ENCODE measurements around the gene CAPN9.

The CAPN9 gene

DNA sequence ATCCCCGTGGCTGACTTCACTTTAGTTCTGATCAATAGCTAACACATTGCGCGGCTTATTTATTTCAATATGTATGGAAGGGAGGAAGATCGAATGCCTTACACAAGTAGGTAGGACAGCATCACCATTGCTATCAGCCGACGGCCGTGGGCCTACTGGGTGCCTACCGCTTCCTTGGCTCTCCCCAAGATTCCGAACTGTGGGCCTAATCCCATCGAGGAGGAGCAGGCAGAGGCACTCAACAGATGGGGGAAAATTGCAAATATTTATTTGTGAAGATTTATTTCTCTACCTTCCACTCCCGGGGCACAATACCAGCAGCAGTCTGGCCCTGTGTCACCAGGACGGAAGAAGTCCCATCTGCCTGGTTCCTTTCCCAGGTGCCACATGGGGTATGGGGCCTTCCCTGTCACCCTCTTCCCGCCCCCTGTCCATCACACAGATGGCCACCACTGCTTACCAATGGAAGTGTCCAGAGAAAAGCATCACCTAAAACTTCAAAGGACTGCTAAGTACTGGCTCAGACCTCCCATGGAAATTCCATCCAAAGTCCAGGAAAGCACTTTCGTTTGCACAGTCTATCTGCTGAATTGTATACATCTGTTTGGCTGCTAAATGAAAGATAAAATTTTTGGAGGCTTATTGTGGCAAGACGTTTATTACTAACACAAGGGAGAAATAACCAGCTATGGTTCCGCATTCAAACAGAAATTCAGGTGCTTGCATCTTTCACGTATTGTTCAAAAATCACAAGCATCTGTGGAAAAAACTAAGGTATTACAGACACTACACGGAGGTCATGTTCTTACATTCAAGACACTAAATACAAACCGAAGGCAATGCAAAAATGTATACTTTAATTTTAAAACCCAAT, 45.1 kb upstream of the CAPN9 start:
- H3K36me3 ChIP-seq, result no peaks in the 10 kb centered on the region
- H3K9me3 ChIP-seq, result no peaks in the 10 kb centered on the region
- H3K27ac ChIP-seq, result no peak overlapping the region
- intact Hi-C loops (cut with DNase I; ENCODE audit: low total_unique reads), result no loop called here
- TF ChIP-seq CTCF (IDR thresholded peaks at IDR 0.05), result no peak
- DNase-seq, result no peak
- no peak overlapping the region for H3K4me3 ChIP-seq
- H3K4me1 ChIP-seq, result no peaks in the 10 kb centered on the region
- H3K27me3 ChIP-seq, result no peaks in the 10 kb centered on the region

DNA sequence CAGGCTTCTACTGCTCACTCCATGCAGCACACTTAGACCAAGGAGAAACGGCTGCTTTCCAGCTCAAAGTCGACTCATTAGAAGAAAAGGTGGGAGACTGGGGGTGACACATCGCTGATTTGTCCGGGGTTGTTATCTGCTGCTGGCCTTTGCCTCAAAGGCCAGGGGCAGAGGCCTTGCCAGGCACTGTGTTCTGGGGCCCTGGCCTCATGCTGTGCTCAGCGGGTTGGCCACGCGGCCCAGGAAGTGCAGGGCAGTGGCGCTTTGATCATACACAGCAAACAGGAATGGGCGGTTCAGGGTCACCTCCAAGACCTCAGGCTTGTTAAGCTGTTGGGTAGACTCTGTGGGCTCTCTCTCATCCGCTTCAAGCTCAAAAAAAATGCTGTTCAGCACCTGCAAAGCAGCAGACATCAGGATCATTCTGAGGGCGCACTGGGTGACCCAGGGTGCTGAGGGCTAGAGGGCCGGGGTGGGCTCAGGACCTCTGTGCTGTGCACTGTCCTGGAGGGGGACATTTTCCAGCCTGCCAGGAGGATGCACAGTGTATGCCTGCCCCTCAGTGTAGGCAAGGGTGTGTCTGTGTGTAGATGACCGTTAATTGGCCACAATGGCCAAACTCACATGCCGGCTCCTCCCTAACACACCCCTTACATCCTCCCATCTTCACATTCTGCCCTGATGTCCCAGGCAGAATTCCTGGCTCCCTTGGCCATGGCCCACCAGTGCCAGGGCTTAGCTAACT, 44.1 kb upstream of the CAPN9 start:
- Histone ChIP-seq H3K36me3 (no peaks in the 10 kb centered on the region), H3K4me1 (no peaks in the 10 kb centered on the region), H3K9me3 (no peaks in the 10 kb centered on the region), H3K27ac (no peak overlapping the region), H3K27me3 (no peaks in the 10 kb centered on the region), H3K4me3 (no peak overlapping the region)
- intact Hi-C loops (cut with DNase I; ENCODE audit: low total_unique reads), result no loop called here
- TF ChIP-seq CTCF (IDR thresholded peaks at IDR 0.05), result no peak
- no peak for DNase-seq

GRCh38 chr1:230703679-230704385, 43.4 kb upstream of the CAPN9 start:
- Histone ChIP-seq H3K36me3 (no peaks in the 10 kb centered on the region), H3K27ac (no peak overlapping the region), H3K9me3 (no peaks in the 10 kb centered on the region), H3K27me3 (no peaks in the 10 kb centered on the region), H3K4me1 (no peaks in the 10 kb centered on the region), H3K4me3 (no peak overlapping the region)
- intact Hi-C loops (cut with DNase I; ENCODE audit: low total_unique reads), result no loop called here
- DNase-seq, result no peak
- no peak for TF ChIP-seq CTCF (IDR thresholded peaks at IDR 0.05)

GRCh38 chr1:230704830-230705229, 42.4 kb upstream of the CAPN9 start:
- H3K4me1 ChIP-seq, result no peaks in the 10 kb centered on the region
- no peak for DNase-seq
- H3K36me3 ChIP-seq, result peaks cover 0 to 3% (median 0%) of the 10 kb centered on the region in 3 donors
- no peak overlapping the region for H3K4me3 ChIP-seq
- H3K27me3 ChIP-seq, result no peaks in the 10 kb centered on the region
- no peaks in the 10 kb centered on the region for H3K9me3 ChIP-seq
- no peak for TF ChIP-seq CTCF (IDR thresholded peaks at IDR 0.05)
- intact Hi-C loops (cut with DNase I; ENCODE audit: low total_unique reads), result no loop called here
- no peak overlapping the region for H3K27ac ChIP-seq

DNA sequence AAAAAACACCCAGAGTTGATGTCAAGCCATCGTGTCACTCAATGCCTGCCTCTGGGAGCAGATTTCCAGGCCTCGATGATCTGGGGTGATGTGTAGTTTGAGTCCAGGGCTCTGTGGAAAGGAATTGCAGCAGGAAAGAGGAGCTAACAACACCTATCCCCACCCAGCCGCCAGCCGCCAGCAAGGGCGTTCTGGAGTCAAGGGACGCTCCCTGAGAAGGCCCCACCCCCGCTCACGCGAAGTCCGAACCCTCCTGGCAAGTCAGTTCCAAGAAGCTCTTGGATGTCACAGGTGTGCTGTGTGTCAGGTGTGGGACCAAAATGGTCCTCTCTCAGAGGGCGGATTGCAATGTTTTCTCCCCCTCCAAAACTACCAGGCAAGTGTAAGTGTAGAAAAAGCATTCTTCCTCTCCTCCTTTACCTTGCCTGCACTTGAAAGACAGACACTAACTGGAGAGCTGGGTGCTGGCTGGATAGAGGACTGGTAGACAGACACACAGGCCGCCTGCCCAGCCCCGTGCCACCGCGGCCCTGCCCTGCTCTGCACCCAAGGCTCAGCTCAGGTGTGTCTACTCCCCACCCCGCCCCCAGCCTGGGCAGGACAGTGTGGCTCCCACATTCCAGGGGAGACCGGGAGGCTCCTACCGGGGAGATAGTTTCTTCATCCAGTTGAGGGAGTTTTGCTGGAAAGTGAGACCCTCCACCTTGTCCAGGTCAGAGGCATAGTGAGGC, 41.7 kb upstream of the CAPN9 start:
- H3K36me3 ChIP-seq, result peaks cover 0 to 4% (median 0%) of the 10 kb centered on the region in 3 donors
- no peaks in the 10 kb centered on the region for H3K9me3 ChIP-seq
- no peaks in the 10 kb centered on the region for H3K4me1 ChIP-seq
- no peak overlapping the region for H3K27ac ChIP-seq
- intact Hi-C loops (cut with DNase I; ENCODE audit: low total_unique reads), result no loop called here
- TF ChIP-seq CTCF (IDR thresholded peaks at IDR 0.05), result no peak
- H3K4me3 ChIP-seq, result no peak overlapping the region
- DNase-seq, result no peak
- H3K27me3 ChIP-seq, result no peaks in the 10 kb centered on the region

All from tibial artery (tissue), 4 donors.